OCI-LY1 (cell line): ENCODE data around the gene HS1BP3.

Experiments used
- H2AFZ ChIP-seq: fragments of 200-600 bp; sonication (generic), shearing (Covaris generic); 2 replicates; pipeline ENCODE4 v1.6.0; 2014; ENCODE audit warnings: antibody characterized with exemption, mild to moderate bottlenecking, low read length
- H3F3A ChIP-seq: fragments of 200-600 bp; sonication (generic), shearing (Covaris generic); 2 replicates; pipeline ENCODE4 v1.6.0; 2014; ENCODE audit warnings: mild to moderate bottlenecking, antibody characterized with exemption, low read length, moderate library complexity; ENCODE audit not compliant: insufficient read depth
- H3K27ac ChIP-seq: fragments of 200-600 bp; sonication (generic); 2 replicates; pipeline ENCODE4 v1.5.1; 2014; ENCODE audit warnings: low read length, mixed run types, mild to moderate bottlenecking, low read depth; ENCODE audit not compliant: poor library complexity, severe bottlenecking
- H3K27me3 ChIP-seq: fragments of 200-600 bp; sonication (generic); 2 replicates; pipeline ENCODE4 v1.6.0; 2014; ENCODE audit warnings: antibody characterized with exemption, mild to moderate bottlenecking, low read length, moderate library complexity; ENCODE audit not compliant: insufficient read depth
- H3K36me3 ChIP-seq: fragments of 200-600 bp; sonication (generic); 2 replicates; pipeline ENCODE4 v1.6.1; 2014; ENCODE audit warnings: mild to moderate bottlenecking, antibody characterized with exemption, low read length, moderate library complexity, mixed read lengths; ENCODE audit not compliant: insufficient read depth
- H3K4me1 ChIP-seq: fragments of 200-600 bp; sonication (generic); 2 replicates; pipeline ENCODE4 v1.5.1; 2014; ENCODE audit warnings: mild to moderate bottlenecking, low read length, moderate library complexity; ENCODE audit not compliant: insufficient read depth, severe bottlenecking
- H3K4me2 ChIP-seq: fragments of 200-600 bp; sonication (generic), shearing (Covaris generic); 2 replicates; pipeline ENCODE4 v1.6.1; 2014; ENCODE audit warnings: low read length
- H3K4me3 ChIP-seq: fragments of 200-600 bp; sonication (generic); 2 replicates; pipeline ENCODE4 v1.5.1; 2014; ENCODE audit warnings: low read length, low read depth, mild to moderate bottlenecking, mixed read lengths; ENCODE audit not compliant: poor library complexity, severe bottlenecking
- H3K79me2 ChIP-seq: fragments of 200-600 bp; shearing (Covaris generic); 2 replicates; pipeline ENCODE4 v1.6.1; 2016; ENCODE audit warnings: mixed run types, low read length, mixed read lengths; ENCODE audit not compliant: insufficient read depth
- H3K9ac ChIP-seq: fragments of 200-600 bp; sonication (generic), shearing (Covaris generic); 2 replicates; pipeline ENCODE4 v1.6.1; 2014; ENCODE audit warnings: mild to moderate bottlenecking, low read length, mixed read lengths
- H3K9me2 ChIP-seq: fragments of 200-600 bp; sonication (generic), shearing (Covaris generic); 2 replicates; pipeline ENCODE4 v1.6.1; 2014; ENCODE audit warnings: low read depth, mild to moderate bottlenecking, low read length, mixed read lengths
- H3K9me3 ChIP-seq: fragments of 200-600 bp; shearing (Covaris generic); 2 replicates; pipeline ENCODE4 v1.6.1; 2014; ENCODE audit warnings: low read length, mixed read lengths
- H4K20me1 ChIP-seq: fragments of 200-600 bp; sonication (generic), shearing (Covaris generic); 2 replicates; pipeline ENCODE4 v1.6.0; 2016; ENCODE audit warnings: mild to moderate bottlenecking, low read length; ENCODE audit not compliant: insufficient read depth
- CTCF ChIP-seq: fragments of 200-600 bp; sonication (generic), shearing (Covaris generic); IDR thresholded peaks from 2 replicates; pipeline ENCODE4 v1.5.1; 2017; ENCODE audit warnings: mild to moderate bottlenecking, antibody characterized with exemption, low read length, moderate library complexity, mixed read lengths
- EZH2 ChIP-seq: fragments of 200-600 bp; sonication (generic), shearing (Covaris generic); IDR thresholded peaks from 2 replicates; pipeline ENCODE4 v1.8.0; 2017; ENCODE audit warnings: borderline replicate concordance, mixed run types, mild to moderate bottlenecking, antibody characterized with exemption, low read length, moderate library complexity, mixed read lengths

Gene HS1BP3

GRCh38 chr2:20652673-20653575, 2.0 kb upstream of the HS1BP3 start:
- Histone ChIP-seq H3K4me2 (no peak overlapping the region), H3K4me1 (peaks cover 17% of the 10 kb centered on the region), H4K20me1 (no peaks in the 10 kb centered on the region), H3K9me2 (no peaks in the 10 kb centered on the region), H3K27ac (no peak overlapping the region), H3K79me2 (no peaks in the 10 kb centered on the region), H3K9me3 (no peaks in the 10 kb centered on the region), H3K9ac (no peak overlapping the region), H3K36me3 (no peaks in the 10 kb centered on the region), H3K4me3 (no peak overlapping the region), H3F3A (no peaks in the 10 kb centered on the region), H3K27me3 (0 out of 2 replicates have a peak, but pooled peaks cover 3% of the 10 kb centered on the region), H2AFZ (no peak overlapping the region)
- TF ChIP-seq EZH2 (no peak), CTCF (no peak)

- Histone ChIP-seq H3K36me3 (no peaks in the 10 kb centered on the region), H3K4me3 (no peak overlapping the region), H3K9me2 (no peaks in the 10 kb centered on the region), H3K9me3 (no peaks in the 10 kb centered on the region), H3K9ac (no peak overlapping the region), H2AFZ (no peak overlapping the region), H3K27ac (no peak overlapping the region), H3K79me2 (no peaks in the 10 kb centered on the region), H4K20me1 (no peaks in the 10 kb centered on the region), H3K4me1 (peaks cover 17% of the 10 kb centered on the region), H3F3A (no peaks in the 10 kb centered on the region), H3K27me3 (0 out of 2 replicates have a peak, but pooled peaks cover 3% of the 10 kb centered on the region), H3K4me2 (no peak overlapping the region)
- no peak for TF ChIP-seq CTCF
- TF ChIP-seq EZH2 = no peak
Measured at GRCh38 chr2:20652141-20652540, 1.2 kb upstream of the HS1BP3 start.

DNA sequence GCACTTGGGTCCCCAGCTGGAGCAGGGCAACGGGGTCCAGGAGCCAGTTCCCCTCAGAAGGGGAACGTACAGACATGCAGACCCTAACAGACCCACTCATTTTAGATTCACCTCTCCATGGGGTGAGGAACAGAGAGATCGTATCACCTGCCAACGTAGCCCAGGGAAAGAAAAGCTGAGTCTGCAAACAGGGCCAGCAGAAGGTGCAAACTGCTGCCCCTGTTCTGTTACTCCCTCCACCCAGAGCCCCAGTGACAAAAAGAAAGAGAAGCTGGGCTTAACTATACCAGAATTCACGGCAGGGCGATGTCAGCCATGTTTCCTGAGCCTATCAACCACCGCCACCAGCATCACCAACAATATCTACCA, 817 bp upstream of the HS1BP3 start:
- no peaks in the 10 kb centered on the region for H3K9me2 ChIP-seq
- no peaks in the 10 kb centered on the region for H3K79me2 ChIP-seq
- H2AFZ ChIP-seq = peak overlapping the region; percentile 7
- H3K4me2 ChIP-seq = peak overlapping the region; percentile 97
- H3K9me3 ChIP-seq = no peaks in the 10 kb centered on the region
- H3K4me3 ChIP-seq = peak overlapping the region; percentile 82
- H3K27me3 ChIP-seq = 0 out of 2 replicates have a peak, but pooled peaks cover 2% of the 10 kb centered on the region
- peaks cover 17% of the 10 kb centered on the region for H3K4me1 ChIP-seq
- peak overlapping the region; percentile 61 for H3K9ac ChIP-seq
- no peak for TF ChIP-seq CTCF
- no peak for TF ChIP-seq EZH2
- H3K36me3 ChIP-seq = no peaks in the 10 kb centered on the region
- no peaks in the 10 kb centered on the region for H4K20me1 ChIP-seq
- H3K27ac ChIP-seq = no peak overlapping the region
- no peaks in the 10 kb centered on the region for H3F3A ChIP-seq
